HUES48 (cell line): ENCODE measurements around the gene TSPAN14.

Experiments
- H3K27ac ChIP-seq: one replicate; pipeline ENCODE4 v1.7.0; 2013; ENCODE audit warnings: low read depth, low read length, inconsistent platforms
- H3K27me3 ChIP-seq: 2 replicates; pipeline ENCODE4 v1.6.1; 2013; ENCODE audit warnings: mild to moderate bottlenecking, low read length; ENCODE audit not compliant: control insufficient read depth, insufficient read depth
- H3K36me3 ChIP-seq: 2 replicates; pipeline ENCODE4 v1.6.1; 2013; ENCODE audit warnings: low read length; ENCODE audit not compliant: control insufficient read depth, insufficient read depth
- H3K4me1 ChIP-seq: 2 replicates; pipeline ENCODE4 v1.6.1; 2013; ENCODE audit warnings: mild to moderate bottlenecking, low read length; ENCODE audit not compliant: control insufficient read depth, insufficient read depth
- H3K4me3 ChIP-seq: 2 replicates; pipeline ENCODE4 v1.5.1; 2013; ENCODE audit warnings: mild to moderate bottlenecking, low read depth, low read length
- H3K9ac ChIP-seq: 2 replicates; pipeline ENCODE4 v1.6.1; 2013; ENCODE audit warnings: mild to moderate bottlenecking, low read depth, low read length, moderate library complexity
- H3K9me3 ChIP-seq: 2 replicates; pipeline ENCODE4 v1.6.1; 2013; ENCODE audit warnings: low read length; ENCODE audit not compliant: control insufficient read depth, insufficient read depth

Gene TSPAN14

DNA sequence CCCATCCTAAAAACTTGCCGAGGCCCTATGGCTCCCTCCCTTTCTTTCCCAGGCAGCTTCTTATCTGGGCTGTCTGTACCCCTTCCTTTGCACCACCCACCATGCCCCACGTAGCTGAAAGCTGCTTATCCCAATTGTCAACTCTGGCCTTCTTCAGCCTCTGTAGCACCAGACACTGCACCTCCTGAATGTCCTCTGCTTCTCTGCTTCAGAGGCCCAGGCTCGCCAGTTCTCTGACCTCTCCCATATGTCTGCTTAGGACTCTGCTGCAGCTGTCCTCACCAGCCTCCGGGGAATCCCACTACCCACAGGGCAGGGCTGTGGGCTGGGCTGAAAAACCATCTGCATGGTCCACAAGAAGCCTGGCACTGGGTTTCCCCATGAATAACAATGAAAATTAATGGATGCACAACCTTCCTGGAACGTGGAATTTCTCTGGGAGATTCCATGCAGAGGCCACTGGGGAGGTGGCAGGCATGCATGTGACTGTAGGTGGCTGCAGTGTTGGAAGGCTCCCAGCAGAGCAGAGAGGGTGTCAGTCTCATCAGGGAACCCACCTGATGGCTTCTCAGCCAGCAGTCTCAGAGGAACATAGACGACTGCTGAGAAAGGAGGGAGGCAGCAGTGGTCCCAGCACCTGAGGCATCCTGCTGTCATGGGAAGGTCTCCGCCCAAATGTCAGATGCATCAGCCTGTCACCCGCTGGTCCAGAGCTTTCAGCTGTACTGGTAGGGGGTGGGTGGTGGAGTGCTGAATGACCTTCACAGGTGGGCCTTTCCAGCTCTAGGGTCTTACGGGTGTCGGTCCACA is 66.8 kb downstream of the TSPAN14 start:
- no peak overlapping the region for H3K27ac ChIP-seq
- H3K4me1 ChIP-seq = no peaks in the 10 kb centered on the region

DNA sequence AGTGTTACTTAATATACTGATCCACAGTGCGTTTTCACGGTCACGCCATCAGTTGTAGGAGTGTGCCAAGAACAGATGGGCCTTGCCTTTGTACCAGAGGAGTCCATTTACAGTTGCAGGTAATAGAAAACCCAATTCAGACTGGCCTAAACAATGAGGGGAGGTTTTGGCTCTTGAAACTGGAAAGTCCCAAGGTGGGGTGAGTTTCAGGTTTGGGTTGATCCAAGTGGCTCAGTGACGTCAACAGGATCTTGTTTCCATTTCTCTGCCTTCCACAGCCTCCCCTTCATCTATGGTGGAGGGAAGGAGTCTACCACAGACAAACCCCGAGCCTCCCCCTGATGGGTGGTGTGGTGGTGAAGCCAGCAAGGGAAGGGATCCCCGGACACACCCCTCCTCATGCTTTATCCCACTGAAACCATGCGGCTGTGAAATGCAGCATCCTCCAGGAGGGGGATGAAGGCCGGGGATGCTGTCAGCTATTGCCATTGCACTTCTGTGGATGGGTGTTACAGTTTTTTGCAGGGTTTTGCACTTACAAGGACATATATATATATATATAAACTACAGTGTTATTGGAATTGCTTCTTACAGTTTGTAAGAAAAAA is 68.8 kb downstream of the TSPAN14 start:
- H3K9me3 ChIP-seq = no peaks in the 10 kb centered on the region
- no peak overlapping the region for H3K9ac ChIP-seq
- H3K4me3 ChIP-seq = no peak overlapping the region
- H3K27ac ChIP-seq = no peak overlapping the region
- no peaks in the 10 kb centered on the region for H3K4me1 ChIP-seq
- no peaks in the 10 kb centered on the region for H3K27me3 ChIP-seq
- H3K36me3 ChIP-seq = peaks cover 23% of the 10 kb centered on the region

More for the DNA sequence above, 66.8 kb downstream of the TSPAN14 start:
- no peak overlapping the region for H3K9ac ChIP-seq
- H3K4me3 ChIP-seq = no peak overlapping the region
- no peaks in the 10 kb centered on the region for H3K9me3 ChIP-seq
- H3K27me3 ChIP-seq = no peaks in the 10 kb centered on the region
- peaks cover 41% of the 10 kb centered on the region for H3K36me3 ChIP-seq

DNA sequence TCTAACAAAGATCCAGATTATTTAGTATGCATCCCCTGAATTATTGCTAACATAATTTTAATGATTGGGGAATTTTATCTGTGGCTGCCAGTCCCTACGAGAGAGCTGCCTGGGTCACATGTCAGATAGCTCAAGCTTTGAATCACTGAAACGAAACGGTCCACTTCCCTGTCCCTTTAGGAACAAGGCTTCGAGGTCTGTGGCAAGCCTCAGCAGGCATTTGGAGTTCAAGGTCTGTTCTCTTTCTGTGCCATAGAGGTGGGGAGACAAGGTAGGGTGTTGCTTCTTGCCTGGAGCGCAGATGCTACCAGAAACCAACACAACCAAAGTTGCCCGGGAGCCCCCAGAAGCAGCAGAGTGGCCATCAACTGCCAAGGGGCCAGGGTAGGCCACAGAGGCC is 69.7 kb downstream of the TSPAN14 start:
- Histone ChIP-seq H3K36me3 (peaks cover 14% of the 10 kb centered on the region), H3K27me3 (no peaks in the 10 kb centered on the region), H3K4me3 (no peak overlapping the region), H3K27ac (no peak overlapping the region), H3K4me1 (no peaks in the 10 kb centered on the region), H3K9ac (no peak overlapping the region), H3K9me3 (no peaks in the 10 kb centered on the region)

DNA sequence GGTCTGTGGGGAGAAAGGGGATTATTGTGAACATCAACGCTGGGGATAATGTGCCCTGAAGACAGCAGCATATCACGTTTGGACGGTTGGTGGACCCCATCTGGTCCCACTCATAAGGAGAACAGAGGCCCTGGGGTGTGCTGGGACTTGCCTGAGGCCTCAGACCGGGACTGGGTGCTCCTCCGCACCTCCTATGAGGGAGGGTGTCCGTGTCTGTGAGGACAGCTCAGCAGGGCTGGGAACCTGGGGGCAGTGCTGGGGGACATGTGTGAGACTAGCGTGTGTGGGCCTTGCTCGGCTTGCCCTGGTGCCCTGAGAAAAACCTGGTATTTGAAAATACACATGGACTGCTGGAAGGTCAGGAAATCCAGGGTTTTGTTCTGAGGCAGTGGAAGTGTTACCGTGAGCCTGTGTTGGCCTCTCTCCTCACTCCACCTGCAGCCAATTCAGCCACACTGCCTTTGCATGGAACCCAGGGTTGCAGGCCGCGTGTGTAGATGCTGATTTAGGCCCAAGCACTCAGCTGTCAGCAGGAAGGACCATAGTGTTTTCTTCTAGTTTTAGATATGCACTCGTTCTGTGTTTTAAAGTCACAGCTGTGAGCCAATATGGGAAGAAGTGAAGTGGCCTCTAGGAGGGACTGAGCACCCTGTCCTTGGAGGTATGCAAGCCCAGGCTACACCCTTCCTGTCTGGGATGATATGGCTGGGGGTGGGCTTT is 70.2 kb downstream of the TSPAN14 start:
- Histone ChIP-seq H3K4me1 (no peaks in the 10 kb centered on the region), H3K4me3 (no peak overlapping the region), H3K27ac (no peak overlapping the region), H3K9ac (no peak overlapping the region), H3K36me3 (peaks cover 8% of the 10 kb centered on the region; the same call in 1 of the 2 replicates), H3K27me3 (no peaks in the 10 kb centered on the region), H3K9me3 (no peaks in the 10 kb centered on the region)

DNA sequence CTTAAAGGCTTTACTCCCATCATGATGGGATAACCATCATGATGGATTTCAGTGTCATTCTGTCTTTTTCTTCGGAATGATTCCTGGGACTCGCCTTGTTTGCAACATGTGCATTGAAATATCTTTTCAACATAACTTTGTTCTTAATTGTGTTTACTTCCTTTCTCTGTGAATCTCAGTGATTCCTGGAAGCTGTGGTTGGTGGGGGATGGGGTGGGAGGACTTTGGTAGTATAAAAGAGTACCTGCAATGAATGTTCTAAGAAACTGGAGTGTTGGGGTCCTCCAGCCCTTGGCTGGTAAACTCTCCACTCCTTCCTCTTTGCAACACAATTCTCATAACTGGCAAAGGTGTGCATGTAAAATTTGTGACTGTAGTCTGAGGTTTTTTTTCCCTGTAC is 72.1 kb downstream of the TSPAN14 start:
- Histone ChIP-seq H3K4me3 (no peak overlapping the region), H3K4me1 (peaks cover 7% of the 10 kb centered on the region; the same call in 1 of the 2 replicates), H3K27ac (no peak overlapping the region), H3K27me3 (no peaks in the 10 kb centered on the region), H3K36me3 (no peaks in the 10 kb centered on the region), H3K9me3 (no peaks in the 10 kb centered on the region), H3K9ac (no peak overlapping the region)

- H3K9me3 ChIP-seq = no peaks in the 10 kb centered on the region
- H3K4me1 ChIP-seq = peaks cover 7% of the 10 kb centered on the region; the same call in 1 of the 2 replicates
- H3K4me3 ChIP-seq = no peak overlapping the region
- no peaks in the 10 kb centered on the region for H3K36me3 ChIP-seq
- no peaks in the 10 kb centered on the region for H3K27me3 ChIP-seq
- no peak overlapping the region for H3K9ac ChIP-seq
- H3K27ac ChIP-seq = no peak overlapping the region
Observed at GRCh38 chr10:80526742-80527141, 72.6 kb downstream of the TSPAN14 start.

GRCh38 chr10:80528185-80528700 is 74.1 kb downstream of the TSPAN14 start:
- no peak overlapping the region for H3K4me3 ChIP-seq
- no peak overlapping the region for H3K27ac ChIP-seq
- no peak overlapping the region for H3K9ac ChIP-seq
- no peaks in the 10 kb centered on the region for H3K27me3 ChIP-seq
- H3K9me3 ChIP-seq = no peaks in the 10 kb centered on the region
- no peaks in the 10 kb centered on the region for H3K36me3 ChIP-seq
- H3K4me1 ChIP-seq = peaks cover 7% of the 10 kb centered on the region; the same call in 1 of the 2 replicates

DNA sequence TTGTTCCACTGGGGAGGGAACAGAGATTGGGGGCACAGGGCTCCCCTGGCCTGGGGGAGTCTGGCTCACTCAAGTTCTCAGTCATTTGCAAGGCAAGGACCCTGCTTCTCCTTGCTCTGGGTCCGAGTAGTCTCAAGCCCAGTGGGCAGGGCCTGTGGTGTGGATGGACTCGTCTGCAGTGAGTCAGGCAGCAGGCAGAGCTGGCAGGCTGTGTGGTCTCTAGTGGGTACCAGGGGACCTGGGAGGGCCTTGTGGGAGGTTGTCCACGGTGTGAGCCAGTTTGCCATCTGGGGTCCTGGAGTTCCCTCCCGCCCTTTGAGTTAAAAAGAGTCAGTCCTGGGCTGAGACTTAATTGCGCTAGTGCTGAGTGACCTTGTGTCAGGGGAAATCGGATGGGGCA is 74.8 kb downstream of the TSPAN14 start:
- Histone ChIP-seq H3K9me3 (no peaks in the 10 kb centered on the region), H3K4me3 (no peak overlapping the region), H3K27ac (no peak overlapping the region), H3K27me3 (no peaks in the 10 kb centered on the region), H3K4me1 (peaks cover 7% of the 10 kb centered on the region; the same call in 1 of the 2 replicates), H3K9ac (no peak overlapping the region), H3K36me3 (no peaks in the 10 kb centered on the region)

DNA sequence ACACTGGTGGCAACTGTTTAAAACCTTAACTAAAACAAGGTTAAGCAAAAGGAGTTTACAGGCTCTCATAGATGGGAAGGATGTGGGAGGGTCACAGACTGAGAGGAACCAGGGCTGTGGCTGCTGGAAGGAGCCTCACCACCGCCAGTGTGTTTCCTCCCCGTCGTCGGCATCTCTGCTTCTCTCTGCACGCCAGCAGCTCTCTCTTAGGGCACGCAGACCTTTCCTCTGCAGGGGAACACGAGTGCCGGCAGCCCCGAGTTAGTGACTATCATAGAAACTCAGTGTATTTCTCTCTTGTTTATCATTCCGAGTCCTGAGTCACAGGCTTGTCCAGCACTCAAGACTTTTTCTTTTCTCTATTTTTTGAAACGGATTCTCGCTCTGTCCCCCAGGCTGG is 75.5 kb downstream of the TSPAN14 start:
- Histone ChIP-seq H3K9ac (no peak overlapping the region), H3K27ac (no peak overlapping the region), H3K4me3 (no peak overlapping the region), H3K27me3 (no peaks in the 10 kb centered on the region), H3K9me3 (no peaks in the 10 kb centered on the region), H3K4me1 (peaks cover 7% of the 10 kb centered on the region; the same call in 1 of the 2 replicates), H3K36me3 (no peaks in the 10 kb centered on the region)

GRCh38 chr10:80530251-80530650 is 76.1 kb downstream of the TSPAN14 start:
- no peak overlapping the region for H3K27ac ChIP-seq
- peaks cover 7% of the 10 kb centered on the region; the same call in 1 of the 2 replicates for H3K4me1 ChIP-seq
- no peaks in the 10 kb centered on the region for H3K9me3 ChIP-seq
- no peak overlapping the region for H3K4me3 ChIP-seq
- H3K9ac ChIP-seq = no peak overlapping the region
- no peaks in the 10 kb centered on the region for H3K36me3 ChIP-seq
- H3K27me3 ChIP-seq = no peaks in the 10 kb centered on the region
